Measurements from ENCODE around the gene ANGPT4.
A peak's percentile ranks its signal among the peaks of the same experiment; 100 is the strongest.

ANGPT4 gene

DNA sequence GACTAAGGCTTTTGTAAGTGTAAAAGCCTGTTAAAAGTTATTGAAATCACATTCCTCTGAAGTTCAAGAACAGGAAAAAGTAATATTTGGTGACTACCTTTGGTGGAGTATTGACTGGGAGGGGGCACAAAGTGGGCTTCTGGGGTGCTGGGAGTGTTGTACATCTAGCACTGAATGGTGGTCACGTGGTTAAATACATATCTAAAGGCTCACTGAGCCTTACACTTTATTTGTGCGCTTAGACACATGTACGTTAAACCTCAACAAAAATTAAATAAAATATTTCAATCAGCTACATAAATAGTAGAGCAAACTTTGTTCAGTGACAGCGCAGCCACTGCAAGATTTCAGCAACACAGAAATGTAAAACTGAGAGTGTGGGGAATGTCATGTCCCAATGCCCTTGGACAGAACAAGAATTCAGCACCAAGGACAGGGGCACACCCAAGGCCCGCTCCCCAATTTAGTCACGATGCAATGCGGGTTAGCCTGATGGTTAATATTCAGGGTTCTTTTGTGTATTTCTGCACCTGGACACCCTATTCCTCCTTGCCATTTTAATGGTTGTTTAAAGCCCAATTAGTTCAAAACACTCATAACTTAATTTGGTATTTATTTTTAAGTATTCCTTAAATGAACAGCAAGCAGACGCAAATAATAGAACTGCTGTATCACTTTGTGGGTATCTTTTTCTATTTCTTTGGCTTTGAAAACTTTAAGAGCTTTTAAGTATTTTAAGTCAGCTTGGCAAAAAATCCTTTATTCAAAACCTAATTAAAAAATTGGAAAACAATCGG is 37.4 kb downstream of the ANGPT4 start:
- DNase-seq (ENCODE audit: low read depth) = no peak
- TF ChIP-seq, protein P1, sequence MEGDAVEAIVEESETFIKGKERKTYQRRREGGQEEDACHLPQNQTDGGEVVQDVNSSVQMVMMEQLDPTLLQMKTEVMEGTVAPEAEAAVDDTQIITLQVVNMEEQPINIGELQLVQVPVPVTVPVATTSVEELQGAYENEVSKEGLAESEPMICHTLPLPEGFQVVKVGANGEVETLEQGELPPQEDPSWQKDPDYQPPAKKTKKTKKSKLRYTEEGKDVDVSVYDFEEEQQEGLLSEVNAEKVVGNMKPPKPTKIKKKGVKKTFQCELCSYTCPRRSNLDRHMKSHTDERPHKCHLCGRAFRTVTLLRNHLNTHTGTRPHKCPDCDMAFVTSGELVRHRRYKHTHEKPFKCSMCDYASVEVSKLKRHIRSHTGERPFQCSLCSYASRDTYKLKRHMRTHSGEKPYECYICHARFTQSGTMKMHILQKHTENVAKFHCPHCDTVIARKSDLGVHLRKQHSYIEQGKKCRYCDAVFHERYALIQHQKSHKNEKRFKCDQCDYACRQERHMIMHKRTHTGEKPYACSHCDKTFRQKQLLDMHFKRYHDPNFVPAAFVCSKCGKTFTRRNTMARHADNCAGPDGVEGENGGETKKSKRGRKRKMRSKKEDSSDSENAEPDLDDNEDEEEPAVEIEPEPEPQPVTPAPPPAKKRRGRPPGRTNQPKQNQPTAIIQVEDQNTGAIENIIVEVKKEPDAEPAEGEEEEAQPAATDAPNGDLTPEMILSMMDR (conservative IDR thresholded peaks at IDR 0.05; ENCODE audit: low read depth, low read length) = no peak
- H3K4me3 ChIP-seq (ENCODE audit: low read length) = no peak overlapping the region

DNA sequence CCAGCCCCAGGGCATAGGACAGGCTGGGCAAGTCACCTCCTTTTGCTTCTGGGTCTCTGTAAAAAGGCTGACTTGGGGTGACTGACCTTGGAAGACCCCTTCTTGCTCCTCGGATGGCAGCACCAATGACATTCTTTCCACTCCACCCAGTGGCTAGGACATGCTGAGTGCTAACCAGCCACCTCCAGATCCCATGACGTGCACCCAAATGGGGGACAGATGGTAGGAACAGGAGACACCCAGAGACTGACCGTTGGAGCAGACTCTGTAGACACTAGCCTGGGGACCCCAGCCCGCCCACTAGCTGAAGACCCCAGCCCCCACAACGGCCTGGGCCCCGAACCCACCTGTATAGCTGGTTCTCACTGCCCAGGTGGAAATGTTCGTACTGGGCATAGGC is 38.3 kb downstream of the ANGPT4 start:
- TF ChIP-seq, protein P1 (conservative IDR thresholded peaks at IDR 0.05; ENCODE audit: low read depth, low read length) = no peak
- H3K4me3 ChIP-seq (ENCODE audit: low read length) = no peak overlapping the region
- DNase-seq (ENCODE audit: low read depth) = no peak

DNA sequence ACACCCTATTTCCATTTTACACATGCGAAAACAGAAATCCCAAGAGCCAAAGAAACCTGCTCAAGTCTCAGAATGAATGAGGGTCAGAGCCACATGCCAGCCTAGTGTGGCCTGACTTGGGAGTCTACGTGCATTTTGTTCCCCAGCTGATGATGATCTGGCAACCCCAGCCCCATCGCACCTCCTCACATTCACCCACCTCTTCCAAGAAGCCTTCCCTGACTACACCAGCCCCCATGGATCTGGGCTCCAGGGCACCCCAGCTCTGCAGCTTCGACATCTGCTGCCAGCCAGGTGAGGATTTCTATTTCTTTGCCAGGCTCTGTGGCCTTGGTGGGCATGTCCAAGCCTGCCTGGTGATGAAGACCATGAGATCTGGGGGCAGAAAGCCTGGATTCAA is 41.0 kb downstream of the ANGPT4 start:
- no peak overlapping the region for H3K4me3 ChIP-seq (ENCODE audit: low read length)
- TF ChIP-seq, protein P1 (conservative IDR thresholded peaks at IDR 0.05; ENCODE audit: low read depth, low read length) = no peak
- DNase-seq (ENCODE audit: low read depth) = no peak

DNA sequence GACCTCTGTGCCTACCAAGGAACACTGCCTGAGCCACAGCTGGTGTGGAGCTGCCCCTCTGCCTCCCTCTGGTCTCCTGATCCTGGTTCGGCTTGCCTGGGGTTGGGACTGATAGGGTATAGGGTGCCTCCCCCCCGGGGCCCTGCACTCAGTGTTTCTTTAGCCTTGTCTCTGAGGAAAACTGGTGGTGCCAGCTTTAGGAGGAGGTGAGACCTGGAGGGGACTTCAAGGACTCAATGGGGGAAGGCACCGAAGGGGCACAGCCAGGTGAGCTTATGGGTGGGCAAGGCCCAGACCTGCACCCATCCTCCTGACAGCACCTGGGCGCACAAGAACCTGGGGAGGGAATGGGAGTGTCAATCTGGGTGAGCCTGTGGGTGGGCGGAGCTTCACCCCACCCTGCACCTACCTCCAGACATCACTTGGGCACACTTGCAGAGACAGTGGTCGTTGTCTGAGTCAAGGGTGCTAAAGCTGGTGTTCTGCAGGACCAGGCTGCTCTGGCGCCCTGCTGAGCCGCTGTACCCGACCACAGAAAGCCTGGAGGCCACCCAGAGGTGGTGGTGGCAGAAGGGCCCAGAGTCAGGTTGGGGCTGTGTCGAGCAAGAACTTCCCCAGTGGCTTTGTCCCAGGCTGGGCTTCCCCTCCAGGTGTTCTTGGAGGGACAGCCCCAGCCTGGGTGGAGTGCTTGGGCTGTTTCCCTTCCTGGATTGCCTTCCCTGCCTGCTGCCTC is 42.1 kb downstream of the ANGPT4 start:
- no peak for DNase-seq (ENCODE audit: low read depth)
- TF ChIP-seq, protein P1 (conservative IDR thresholded peaks at IDR 0.05; ENCODE audit: low read depth, low read length) = no peak
- no peak overlapping the region for H3K4me3 ChIP-seq (ENCODE audit: low read length)

DNA sequence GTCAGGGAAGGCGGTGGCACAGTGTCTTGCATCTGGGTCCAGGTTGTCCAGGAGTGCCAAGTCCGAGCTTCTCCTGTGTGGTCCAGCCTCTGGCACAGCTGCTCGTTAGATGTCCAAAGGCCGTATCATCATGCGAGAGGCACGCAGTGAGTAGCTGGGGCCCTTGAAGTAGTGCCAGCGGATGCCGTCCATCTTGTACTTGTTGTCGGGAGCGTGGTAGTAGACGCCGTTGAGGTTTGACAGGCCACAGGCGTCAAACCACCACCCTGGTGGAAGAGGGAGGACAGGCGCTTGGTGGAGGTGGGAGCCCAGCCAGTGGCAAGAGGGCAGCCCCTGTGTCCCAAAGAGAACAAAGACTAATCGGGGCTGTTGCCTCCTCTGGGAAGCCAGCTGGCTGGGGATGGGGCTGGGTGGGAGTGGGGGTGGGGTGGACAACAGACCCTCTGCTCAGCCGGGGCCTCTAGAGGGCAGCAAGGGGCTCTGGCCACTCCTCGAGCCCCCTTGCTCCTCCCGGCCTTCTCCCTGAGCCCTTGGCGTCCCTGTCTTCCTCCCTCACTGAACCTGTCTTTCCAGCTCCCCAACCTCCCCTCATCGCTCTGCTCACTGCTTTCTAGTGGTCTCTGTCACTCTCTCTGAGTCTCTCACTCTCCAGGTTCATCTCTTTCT is 43.1 kb downstream of the ANGPT4 start:
- DNase-seq (ENCODE audit: low read depth) = no peak
- TF ChIP-seq, protein P1 (conservative IDR thresholded peaks at IDR 0.05; ENCODE audit: low read depth, low read length) = peak; percentile 15
- H3K4me3 ChIP-seq (ENCODE audit: low read length) = no peak overlapping the region

DNA sequence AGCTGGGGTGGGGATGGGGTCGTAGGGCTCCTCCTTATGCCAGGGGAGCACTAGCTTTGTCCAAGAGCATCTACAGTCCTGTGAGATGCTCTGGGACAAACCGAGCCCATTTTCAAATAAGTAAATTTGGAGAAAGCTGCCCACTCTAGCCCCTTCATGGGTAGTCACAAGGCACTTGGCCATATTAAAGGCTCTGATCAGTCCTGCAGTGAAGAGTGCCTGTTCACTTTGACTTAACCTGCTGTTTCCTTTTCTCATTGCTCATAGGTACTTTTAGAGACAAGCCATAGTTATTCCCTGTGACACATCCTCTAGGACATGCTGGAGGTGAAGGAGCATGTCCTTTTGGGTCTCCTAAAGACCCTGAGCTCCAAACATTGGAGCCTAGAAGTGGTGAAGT is 44.2 kb downstream of the ANGPT4 start:
- H3K4me3 ChIP-seq (ENCODE audit: low read length) = no peak overlapping the region
- TF ChIP-seq, protein P1 (conservative IDR thresholded peaks at IDR 0.05; ENCODE audit: low read depth, low read length) = no peak
- no peak for DNase-seq (ENCODE audit: low read depth)
